KG1 (cell line): ENCODE data around the gene KRT71.
"Not testable (repeated sequence)": the region's sequence is repeated elsewhere in the genome, so short reads cannot be mapped to it uniquely, and the experiment has no call there.

Experiments
- DNase-seq: peaks from one replicate; lab custom pipeline; 2025; lab: John Stamatoyannopoulos, UW

KRT71 gene

DNA sequence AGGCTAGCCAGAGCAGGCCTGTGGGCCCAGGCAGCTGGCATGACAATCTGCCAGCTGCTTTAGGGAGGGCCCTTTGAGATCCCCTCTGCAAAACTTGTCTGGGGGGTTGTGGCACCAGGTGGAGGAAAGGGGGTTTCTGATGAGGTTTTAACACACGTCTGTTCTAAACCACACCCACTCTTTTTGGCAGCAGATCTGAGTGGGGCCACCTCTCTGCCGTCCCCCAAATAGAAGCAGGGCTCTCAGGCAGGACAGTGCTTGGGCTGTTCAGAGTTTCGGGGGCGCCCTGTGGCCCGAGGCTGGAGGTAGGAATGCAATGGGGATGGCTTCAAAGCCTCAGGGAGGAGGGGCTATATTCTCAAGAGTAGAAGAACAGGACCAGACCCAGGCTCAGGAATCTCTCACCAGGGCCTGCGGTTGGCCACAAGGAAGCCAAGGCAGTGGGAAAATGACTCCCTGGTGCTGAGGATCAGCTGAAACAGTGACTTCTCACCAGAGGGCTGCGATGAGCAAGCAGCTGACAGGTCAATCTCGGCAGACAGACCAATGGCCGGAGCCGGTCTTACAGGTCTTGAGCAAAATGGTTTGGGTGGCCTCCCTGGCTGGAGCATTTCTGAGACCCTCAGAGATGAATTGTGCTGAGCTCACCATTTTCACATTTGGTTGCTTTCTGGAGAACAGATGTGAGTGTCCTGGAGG lies 31.2 kb downstream of the KRT71 start:
- no peak for DNase-seq

DNA sequence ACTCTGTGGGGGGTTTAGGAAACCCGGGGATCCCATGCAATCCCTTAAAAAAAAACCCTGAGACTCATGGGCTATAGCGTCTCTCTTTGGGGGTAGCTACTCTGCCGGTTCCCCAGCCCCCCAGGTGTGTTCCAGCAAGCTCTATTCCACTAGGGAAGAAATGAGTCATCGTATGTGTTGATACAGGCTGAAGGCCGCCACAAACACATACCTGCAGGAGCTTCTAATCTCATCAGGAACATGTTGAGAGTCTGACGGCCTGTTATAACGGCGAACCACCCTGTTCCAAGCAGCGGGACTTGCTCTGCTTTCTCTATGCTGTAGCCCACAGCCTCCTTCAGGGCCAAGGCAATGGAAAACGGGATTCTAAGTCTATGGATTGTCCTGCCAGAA lies 31.8 kb downstream of the KRT71 start:
- no peak for DNase-seq

DNA sequence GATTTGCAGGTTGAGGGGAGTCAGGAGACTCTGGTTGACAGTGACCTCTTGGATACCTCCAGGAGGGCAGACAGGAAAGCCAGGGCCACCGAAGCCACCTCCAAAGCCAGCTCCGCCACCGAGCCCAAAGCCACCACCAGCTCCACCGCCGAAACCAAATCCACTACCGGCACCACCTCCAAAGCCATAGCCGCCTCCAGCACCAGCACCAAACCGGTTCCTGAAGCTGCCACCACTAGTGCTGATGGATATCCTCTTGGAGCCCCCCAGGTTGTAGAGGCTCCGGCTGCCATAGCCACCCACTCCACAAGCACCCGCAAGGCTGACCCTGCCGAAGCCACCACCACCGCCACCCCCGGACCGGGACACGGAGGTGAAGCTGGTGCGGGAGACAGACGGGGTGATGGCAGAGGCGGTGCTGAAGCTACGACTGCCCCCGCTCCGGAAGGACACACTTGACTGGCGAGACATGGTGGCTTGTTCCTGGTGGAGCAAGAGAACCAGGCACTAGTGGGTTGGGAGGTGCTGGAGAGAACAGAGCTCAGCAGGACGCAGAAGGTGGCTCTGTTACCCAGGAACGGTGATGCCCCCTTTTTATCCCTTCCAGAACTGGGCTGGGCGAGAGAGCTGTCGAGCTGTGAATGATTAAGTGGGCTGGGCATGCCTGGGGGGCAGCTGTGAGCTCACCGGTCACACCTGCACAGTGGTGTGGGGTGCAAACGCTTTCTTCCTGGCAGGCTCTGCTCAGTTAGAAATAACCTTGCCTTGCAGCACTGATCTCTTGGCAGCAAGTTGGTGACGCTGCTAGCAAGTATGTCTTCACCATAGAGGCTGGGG lies 32.9 kb downstream of the KRT71 start, which contains the start of gene KRT5:
TSS of gene KRT5 (minus strand) at position 569 of the 837 bp plus-strand sequence. CDS start at position 471, 98 bp downstream.
- no peak for DNase-seq

DNA sequence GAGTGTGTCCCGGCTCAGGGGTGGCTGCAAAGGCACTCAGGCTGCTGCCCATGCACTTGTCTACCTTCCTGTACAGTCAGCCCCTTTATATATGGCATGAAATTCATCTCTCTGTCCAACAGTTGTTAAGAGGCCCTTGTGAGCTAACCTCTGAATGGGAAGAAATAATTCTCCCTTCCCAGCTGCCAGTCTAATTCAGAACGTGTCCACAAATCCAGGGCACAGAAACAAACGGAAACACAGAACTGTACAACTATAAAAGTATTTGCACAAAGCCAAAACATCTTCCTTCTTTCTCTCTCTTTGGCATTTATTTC lies 33.6 kb downstream of the KRT71 start:
- DNase-seq = no peak

DNA sequence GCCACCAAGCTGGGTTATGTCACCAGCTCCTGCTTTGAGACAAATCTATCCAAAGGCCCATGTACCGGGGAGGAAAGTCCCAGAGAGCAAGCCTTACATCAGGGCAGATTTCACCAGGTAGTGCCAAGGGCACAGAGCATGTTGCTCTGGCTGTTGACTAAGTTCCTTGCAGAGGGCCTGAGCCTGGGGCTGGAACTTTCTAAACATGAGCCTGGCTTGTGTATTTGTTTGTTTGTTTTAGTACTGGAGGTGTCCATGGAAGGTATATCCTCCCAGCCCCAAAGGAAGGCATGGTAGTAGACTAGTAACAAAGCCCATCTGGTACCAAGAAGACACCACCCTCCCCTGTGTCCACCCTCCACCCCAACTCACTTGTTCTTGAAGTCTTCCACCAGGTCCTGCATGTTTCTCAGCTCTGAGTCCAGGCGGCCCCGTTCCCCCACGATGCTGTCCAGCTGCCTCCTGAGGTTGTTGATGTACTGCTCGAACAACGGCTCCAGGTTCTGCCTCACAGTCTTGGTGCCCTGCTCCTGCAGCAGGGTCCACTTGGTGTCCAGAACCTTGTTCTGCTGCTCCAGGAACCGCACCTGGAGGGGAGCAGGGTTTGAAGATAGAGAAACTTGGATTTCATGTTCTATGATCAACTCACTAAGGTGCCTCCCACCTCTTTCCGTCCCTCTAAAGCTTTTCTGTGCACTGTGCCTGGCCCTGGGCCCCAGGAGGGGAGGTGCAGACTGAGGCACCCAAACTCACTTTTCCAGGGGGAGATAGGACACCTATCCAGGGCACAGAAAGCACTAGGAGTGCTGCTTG lies 34.2 kb downstream of the KRT71 start:
- DNase-seq = no peak

DNA sequence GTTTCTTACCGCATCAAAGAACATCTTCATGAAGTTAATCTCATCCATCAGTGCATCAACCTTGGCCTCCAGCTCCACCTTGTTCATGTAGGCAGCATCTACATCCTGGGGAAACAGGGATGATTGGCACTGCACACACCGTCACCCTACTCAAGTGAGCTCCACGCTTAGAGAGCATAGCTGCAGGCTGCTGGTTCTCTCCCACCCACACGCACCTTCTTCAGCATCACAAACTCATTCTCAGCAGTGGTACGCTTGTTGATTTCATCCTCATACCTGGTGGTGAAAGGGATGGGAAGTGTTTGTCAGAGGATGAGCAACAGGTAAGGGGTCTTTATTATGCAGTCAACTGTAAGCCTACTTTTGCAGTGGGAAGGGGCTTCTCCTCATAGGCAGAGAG lies 35.1 kb downstream of the KRT71 start:
- no peak for DNase-seq

DNA sequence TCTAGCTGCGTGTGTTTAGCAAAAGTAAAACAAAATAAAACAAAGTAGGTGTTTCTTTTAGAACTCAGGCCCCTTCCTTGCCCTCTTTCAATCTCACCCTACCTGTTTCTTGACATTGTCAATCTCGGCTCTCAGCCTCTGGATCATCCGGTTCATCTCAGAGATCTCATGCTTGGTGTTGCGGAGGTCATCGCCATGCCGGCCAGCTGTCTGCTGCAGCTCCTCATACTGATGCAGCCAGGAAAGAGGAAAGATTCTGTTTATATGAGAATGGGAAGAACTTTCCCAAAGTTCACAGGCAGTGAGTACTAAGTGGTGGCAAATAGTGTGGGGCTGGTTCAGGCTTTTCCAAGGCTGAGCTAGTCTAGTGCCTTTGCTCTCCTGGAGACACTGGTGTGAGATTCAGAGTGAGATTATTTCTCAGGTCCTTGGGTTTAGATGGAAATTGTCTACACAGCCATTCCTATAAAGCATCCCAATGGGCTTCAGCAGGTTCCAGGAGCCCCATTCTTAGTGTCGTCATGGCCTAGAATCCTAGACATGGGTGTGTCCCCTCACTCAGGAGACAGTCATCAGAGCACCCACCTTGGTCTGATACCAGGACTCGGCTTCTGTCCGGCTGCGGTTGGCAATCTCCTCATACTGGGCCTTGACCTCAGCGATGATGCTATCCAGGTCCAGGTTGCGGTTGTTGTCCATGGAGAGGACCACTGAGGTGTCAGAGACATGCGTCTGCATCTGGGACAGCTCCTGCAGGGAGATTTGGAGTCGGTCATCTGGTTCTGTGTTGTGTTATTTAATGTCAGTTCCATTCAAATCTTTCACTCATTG lies 35.7 kb downstream of the KRT71 start:
- DNase-seq = no peak

DNA sequence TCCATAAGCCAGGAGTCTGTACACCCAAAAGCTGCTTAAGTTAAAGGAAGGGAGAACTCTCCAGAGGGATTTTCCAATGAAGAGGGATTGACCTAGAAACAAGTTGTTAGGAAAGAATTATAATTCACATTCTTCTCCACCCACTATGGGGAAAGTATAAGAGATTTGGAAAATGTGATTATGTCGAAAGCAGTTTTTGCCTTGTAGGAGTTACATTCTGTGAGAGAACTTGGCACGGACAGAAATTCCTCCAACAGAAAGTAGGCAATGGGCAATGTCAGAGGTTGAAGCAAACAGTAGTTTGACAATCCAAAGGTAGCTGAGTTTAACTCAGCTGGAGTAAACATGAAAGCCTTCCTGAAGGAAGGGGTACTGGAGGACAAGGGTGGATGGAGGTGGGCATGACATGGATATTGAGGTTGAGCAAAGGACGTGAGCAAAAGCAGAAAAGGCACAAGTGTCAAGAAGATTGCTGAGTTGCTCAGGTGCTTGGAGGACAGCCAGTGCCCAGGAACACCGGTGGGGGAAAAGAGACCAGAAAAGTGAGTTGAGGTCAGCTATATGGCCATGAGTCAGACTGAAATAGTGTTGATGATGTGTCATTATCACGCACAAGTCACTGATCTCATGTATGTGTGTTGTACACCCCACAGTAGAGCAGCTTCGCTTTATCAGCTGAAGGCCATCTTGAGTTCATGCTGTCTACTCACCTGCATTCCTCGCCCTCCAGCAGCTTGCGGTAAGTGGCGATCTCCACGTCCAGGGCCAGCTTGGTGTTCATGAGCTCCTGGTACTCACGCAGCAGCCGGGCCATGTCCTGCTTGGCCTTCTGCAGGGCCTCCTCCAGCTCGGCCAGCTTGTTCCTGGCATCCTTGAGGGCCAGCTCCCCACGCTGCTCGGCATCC lies 36.8 kb downstream of the KRT71 start:
- no peak for DNase-seq

DNA sequence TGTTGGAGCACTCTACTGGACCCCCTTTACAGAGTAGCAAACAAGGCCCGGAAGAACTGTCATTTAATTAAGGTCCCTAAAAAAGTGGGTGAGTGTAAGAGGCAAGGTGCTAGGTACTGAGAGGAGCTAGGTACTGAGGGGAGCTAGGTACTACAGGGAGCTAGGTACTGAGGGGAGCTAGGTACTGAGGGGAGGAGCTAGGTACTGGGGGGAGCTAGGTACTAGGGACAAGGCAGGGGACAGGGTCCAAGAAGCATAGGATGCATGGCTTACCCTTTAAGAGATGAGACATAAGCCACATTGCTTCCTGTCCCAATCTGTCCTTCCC lies 37.7 kb downstream of the KRT71 start:
- DNase-seq = no peak

DNA sequence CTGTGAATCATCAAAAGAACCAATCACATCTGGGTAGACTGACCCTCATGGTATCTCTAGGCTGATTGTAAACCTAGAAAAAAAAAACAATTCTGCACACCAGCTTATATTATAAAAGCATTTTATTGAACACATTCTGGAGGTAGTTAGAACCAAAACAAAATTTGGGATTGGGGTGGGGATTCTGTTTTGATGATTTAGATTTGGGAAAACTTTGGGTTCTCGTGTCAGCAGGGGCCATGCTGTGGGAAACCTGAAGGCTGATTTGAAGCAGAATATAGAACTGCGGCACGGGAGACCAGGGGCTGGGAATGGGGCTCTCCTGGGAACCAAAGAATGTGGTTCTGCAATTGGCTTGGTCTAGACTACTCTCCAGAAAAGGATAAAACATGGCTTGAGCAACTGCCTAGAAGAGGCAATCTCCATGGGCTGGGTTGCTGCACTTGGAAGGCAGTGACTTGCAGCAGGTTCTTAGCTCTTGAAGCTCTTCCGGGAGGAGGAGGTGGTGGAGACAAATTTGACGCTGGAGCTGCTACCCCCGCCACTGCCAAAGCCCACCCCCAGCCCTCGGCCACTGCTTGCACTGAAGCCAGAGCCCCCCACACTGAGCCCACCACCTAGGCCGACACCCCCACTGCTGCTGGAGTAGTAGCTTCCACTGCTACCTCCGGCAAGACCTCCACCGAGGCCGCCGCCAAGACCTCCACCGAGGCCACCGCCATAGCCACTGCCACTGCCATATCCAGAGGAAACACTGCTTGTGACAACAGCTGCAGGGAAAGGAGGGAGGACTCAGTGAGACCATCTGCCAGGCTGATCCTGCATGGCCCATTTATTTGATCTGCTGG lies 38.2 kb downstream of the KRT71 start:
- no peak for DNase-seq

DNA sequence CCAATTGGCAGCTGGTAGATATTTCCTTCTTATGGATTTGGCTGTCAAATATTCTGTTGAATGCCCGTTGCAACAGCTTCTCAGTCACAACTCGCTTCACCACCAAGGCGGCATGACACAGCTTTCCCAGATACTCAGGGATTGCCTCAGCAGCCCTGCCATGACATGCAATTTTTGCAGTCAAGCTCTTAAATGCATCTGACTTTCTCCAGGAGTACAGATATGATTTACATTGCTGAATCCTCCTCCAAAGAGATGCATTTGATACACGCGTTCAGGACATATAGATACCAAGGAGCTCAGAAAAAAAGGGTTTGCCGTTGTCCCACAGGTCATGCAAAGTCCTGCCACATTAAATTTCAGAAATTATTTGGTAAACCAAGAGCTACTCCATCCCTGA lies 39.2 kb downstream of the KRT71 start:
- DNase-seq = no peak

DNA sequence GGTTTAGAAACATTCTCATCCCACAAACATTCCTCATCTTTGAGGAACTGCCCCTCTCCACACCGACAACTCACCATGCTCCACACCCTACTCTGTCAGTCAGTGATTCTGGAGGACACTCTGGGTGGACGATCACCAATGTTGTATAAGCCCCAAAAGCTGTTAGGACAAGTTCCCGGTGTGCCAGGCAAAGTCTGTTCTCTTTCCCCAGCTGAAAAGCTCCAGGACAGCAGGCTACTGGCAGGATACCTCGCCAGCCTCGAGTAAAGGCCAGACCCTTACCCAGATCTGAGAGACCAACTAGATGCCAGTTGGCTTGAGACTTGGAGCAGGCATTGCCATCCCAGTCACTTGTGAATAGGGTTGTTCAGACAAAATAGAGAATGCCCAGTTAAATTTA lies 44.7 kb downstream of the KRT71 start:
- DNase-seq = no peak

DNA sequence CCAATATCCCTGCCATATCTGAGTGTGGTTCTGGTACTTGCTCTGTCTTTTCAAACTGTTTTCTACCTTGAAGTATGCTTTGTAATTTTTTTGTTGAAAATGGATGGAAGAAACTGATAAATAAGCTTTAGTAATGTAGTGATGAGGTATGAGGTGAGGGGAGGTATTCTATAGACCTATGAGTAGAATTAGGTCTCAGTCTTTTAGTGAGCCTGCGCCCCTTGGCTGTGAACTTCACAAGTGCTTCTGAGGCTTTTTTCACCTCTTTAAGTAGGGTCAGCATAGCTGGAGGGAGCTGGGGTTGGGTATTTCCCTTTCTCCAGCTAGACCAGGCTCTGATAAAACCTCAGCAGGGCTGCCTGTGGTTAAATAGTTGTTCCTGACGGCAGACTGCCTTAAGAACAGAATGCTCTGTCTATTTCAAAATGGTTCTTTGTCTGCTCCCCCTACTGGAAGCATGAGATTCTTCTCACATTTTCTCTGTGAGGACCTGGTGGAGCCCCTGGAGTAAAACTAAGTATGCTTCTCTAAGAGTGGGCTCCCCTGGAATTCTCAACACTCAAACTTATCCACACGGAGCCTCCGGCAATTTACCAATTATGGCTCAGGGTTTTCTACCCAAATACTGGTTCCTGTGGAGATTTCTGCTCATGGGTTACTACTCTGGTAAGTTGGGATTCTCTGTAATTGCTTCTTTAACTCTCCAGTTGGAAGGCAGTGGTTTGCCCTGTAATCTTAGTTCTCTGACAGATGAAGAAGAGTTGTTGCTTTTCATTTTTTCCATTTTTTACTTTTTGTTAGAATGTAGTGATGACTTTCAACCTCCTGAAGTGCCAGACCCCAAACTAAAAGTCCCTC lies 45.9 kb downstream of the KRT71 start:
- no peak for DNase-seq

DNA sequence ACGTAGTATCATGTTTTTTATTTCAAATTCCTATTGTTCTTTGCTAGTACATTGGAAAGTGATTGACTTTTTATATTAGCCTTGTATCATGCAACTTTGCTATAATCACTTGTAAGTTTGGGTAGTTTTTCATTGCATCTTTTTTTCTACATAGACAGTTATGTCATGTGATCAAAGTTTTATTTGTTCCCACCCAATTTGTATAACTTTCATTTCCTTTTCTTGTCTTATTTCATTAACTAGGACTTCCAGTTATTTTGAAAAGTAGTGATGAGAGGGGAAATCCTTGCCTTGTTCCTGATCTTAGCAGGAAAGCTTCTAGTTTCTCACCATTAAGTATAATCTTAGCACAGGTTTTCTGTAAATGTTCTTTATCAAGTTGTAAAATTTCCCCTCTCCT lies 50.1 kb downstream of the KRT71 start:
- DNase-seq = no peak

DNA sequence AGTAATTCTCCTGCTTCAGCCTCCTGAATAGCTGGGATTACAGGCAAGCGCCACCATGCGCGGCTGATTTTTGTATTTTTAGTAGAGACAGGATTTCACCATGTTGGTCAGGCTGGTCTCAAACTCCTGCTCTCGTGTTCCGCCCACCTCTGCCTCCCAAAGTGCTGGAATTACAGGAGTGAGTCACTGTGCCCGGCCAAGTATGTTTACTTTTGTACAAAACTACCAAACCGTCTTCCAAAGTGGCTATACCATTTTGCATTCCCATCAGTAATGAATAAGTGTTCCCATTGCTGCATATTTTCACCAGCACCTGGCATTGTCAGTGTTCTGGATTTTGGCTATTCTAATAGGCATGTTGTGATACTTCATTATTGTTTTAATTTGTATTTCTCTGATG lies 51.5 kb downstream of the KRT71 start:
- no peak for DNase-seq

DNA sequence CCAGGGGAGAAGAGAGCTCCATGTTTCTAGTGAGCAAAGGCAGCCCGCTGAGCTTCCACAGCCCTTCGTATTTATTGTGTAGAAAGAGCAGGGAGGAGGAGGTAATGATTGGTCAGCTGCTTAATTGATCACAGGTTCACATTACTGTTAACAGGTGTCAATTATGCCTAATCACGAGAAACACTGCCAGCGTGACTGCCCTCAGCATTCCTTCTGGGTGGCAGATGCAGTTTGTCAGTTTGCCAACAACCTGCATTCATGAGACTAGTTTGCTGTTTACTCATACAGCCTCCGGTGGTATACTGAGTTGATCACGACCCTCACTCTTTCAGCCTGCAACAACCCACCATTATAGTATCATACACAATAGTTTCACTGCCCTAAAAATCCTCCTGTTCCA lies 52.4 kb downstream of the KRT71 start:
- DNase-seq = not testable (repeated sequence)

DNA sequence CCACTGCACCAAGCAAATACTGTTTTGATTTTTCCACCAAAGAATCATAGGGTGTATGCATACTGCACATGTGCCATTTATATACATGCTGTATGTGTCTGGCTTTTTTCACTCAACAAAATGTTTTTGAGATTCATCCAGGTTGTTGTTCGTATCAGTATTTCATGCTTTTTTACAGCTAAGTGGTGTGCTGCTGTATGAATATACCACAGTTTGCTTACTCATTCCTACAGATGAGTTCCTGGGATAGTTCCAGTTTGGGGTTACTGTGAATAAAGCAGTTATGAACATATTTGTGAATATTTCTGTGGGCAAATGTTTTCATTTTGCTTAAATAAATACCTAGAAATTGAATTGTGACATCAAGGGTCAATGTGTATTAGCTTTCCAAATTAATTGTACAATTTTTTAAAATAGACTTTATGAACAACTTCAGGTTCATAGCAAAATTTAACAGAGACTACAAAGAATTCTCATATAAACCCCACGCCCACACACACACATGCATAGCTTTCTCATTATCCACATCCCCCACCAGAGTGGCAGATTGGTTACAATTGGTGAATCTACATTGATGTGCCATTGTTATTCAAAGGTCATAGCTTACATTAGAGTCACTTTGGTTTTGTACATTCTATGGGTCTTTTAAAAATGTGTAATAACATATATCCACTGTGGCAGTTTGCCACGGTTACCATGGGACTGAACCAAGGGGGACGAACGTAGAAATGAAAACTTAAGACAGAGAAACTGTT lies 53.0 kb downstream of the KRT71 start:
- no peak for DNase-seq

DNA sequence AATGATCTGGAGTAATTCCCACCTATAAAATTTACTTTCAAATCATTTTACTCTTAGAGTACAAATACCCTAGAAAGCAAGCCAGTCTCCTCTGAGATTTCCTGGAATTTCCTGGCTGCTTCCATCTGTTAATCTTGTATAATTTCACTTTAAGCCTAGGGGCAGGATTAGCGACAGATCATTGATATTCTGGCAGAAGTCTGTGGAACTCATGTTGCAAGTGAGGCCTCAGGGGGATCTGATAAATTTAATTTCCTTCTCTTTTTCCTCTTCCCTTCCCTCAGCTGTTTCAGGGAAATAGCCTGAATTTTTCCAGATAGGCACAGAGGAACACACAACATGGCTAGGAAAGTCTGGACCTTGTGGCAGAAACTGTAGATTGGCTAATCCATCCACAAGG lies 54.0 kb downstream of the KRT71 start:
- no peak for DNase-seq
